ENCODE data around the gene PWWP2B. TPM values are rescaled to one million over a fixed set of nuclear protein-coding genes. Genes with fewer than 3 reads are reported as not detected.

PWWP2B gene
- total and polyA plus RNA-seq, 2 of the 8 experiments (the other 6 are each of a cell fraction or from before 2014, with no cell fraction given): 5.3 to 10.8 TPM

GRCh38 chr10:132443605-132443982 is 46.6 kb downstream of the PWWP2B start (continued):
- TF ChIP-seq TAF7 (optimal IDR thresholded peaks at IDR 0.05; ENCODE audit: borderline replicate concordance, low read depth, low read length): no peak
- TF ChIP-seq BCL11A (IDR thresholded peaks at IDR 0.05; ENCODE audit: low read depth in 2 of 2, low read length in 2 of 2): no peak
- TF ChIP-seq SAP30 (IDR thresholded peaks at IDR 0.05; ENCODE audit: insufficient read depth, insufficient replicate concordance, low read length): no peak

Data from H1 (cell line).